ENCODE results near the gene RNF144A. TPM values are rescaled to one million over a fixed set of nuclear protein-coding genes. Genes with fewer than 3 reads are reported as not detected.

Gene RNF144A
- total RNA-seq, 1 experiment from 2014 or later, result 13.0 TPM

DNA sequence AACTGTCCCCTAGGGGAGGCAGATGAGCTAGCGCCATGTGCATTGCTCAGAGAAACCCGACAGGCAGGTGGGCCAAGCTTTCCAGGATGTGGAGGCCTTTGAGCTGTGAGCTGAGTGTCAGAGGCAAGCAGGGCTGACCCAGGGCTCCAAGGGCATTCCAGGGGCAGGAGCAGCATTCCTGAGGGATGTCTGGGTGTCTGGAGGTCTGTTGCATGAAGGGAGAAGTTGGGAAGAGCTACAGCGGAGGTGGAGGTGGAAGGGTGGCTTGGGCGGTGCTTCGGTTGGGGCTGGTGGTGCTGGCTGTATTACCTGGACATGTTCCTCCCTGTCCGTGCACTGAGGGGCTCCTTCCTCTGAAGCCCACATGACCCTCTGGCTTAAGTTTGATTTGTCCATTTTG, 102.8 kb downstream of the RNF144A start:
- H3K27ac ChIP-seq (ENCODE audit: low read depth, low read length), result no peak overlapping the region
- no peak for ATAC-seq
- ChIA-PET RAD21 (ENCODE audit: low non-redundant PET in 1 of 2, low total read pairs in 2 of 2, uncharacterized antibody in 2 of 2, unreplicated experiment in 2 of 2) (no interaction called here), CTCF (no interaction called here), POLR2A (no interaction called here)
- H3K4me3 ChIP-seq (replicated peaks in 1 of 2; ENCODE audit: low read depth in 1 of 2, low read length in 2 of 2), result no peak overlapping the region
- no peak overlapping the region for H3K4me2 ChIP-seq (ENCODE audit: low read length)
- H3K27me3 ChIP-seq (ENCODE audit: insufficient read depth, low read length), result no peaks in the 10 kb centered on the region
- peaks cover 2 to 4% of the 10 kb centered on the region in 2 experiments; a peak in 1 of 4 replicates for H3K36me3 ChIP-seq (ENCODE audit: control insufficient read depth in 1 of 2, insufficient read depth in 2 of 2, low read length in 2 of 2)
- H3K9me2 ChIP-seq (ENCODE audit: insufficient read depth), result no peaks in the 10 kb centered on the region
- H4K20me1 ChIP-seq (ENCODE audit: insufficient read depth), result no peaks in the 10 kb centered on the region
- no peak overlapping the region for H3K9ac ChIP-seq (ENCODE audit: low read length)
- intact Hi-C loops (cut with micrococcal nuclease), result no loop called here
- H2AFZ ChIP-seq (ENCODE audit: low read depth, low read length, poor library complexity, severe bottlenecking), result no peak overlapping the region
- TF ChIP-seq, protein P1, sequence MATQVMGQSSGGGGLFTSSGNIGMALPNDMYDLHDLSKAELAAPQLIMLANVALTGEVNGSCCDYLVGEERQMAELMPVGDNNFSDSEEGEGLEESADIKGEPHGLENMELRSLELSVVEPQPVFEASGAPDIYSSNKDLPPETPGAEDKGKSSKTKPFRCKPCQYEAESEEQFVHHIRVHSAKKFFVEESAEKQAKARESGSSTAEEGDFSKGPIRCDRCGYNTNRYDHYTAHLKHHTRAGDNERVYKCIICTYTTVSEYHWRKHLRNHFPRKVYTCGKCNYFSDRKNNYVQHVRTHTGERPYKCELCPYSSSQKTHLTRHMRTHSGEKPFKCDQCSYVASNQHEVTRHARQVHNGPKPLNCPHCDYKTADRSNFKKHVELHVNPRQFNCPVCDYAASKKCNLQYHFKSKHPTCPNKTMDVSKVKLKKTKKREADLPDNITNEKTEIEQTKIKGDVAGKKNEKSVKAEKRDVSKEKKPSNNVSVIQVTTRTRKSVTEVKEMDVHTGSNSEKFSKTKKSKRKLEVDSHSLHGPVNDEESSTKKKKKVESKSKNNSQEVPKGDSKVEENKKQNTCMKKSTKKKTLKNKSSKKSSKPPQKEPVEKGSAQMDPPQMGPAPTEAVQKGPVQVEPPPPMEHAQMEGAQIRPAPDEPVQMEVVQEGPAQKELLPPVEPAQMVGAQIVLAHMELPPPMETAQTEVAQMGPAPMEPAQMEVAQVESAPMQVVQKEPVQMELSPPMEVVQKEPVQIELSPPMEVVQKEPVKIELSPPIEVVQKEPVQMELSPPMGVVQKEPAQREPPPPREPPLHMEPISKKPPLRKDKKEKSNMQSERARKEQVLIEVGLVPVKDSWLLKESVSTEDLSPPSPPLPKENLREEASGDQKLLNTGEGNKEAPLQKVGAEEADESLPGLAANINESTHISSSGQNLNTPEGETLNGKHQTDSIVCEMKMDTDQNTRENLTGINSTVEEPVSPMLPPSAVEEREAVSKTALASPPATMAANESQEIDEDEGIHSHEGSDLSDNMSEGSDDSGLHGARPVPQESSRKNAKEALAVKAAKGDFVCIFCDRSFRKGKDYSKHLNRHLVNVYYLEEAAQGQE (IDR thresholded peaks at IDR 0.05; ENCODE audit: low read depth), result no peak
- TF ChIP-seq EZH2 (IDR thresholded peaks at IDR 0.05) (no peak), CEBPB (IDR thresholded peaks at IDR 0.05; ENCODE audit: low read depth) (no peak), SP1 (IDR thresholded peaks at IDR 0.05; ENCODE audit: low read depth) (no peak), POLR2AphosphoS5 (IDR thresholded peaks at IDR 0.05; ENCODE audit: low read depth, low read length) (no peak), FOSL1 (IDR thresholded peaks at IDR 0.05; ENCODE audit: low read depth) (no peak)
- TF ChIP-seq, protein P2, sequence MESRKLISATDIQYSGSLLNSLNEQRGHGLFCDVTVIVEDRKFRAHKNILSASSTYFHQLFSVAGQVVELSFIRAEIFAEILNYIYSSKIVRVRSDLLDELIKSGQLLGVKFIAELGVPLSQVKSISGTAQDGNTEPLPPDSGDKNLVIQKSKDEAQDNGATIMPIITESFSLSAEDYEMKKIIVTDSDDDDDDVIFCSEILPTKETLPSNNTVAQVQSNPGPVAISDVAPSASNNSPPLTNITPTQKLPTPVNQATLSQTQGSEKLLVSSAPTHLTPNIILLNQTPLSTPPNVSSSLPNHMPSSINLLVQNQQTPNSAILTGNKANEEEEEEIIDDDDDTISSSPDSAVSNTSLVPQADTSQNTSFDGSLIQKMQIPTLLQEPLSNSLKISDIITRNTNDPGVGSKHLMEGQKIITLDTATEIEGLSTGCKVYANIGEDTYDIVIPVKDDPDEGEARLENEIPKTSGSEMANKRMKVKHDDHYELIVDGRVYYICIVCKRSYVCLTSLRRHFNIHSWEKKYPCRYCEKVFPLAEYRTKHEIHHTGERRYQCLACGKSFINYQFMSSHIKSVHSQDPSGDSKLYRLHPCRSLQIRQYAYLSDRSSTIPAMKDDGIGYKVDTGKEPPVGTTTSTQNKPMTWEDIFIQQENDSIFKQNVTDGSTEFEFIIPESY (IDR thresholded peaks at IDR 0.05; ENCODE audit: extremely low read depth, insufficient replicate concordance, low read length), result no peak
- BruUV-seq (replicated peaks), result no TSS peak
- no peaks in the 10 kb centered on the region for H3K4me1 ChIP-seq (ENCODE audit: control insufficient read depth in 1 of 2, insufficient read depth in 2 of 2, low read length in 2 of 2)
- no peaks in the 10 kb centered on the region for H3K79me2 ChIP-seq (ENCODE audit: insufficient read depth, low read length)
- DNase-seq (ENCODE audit: low read depth, low spot score), result no peak
- H3K9me3 ChIP-seq (ENCODE audit: control insufficient read depth in 1 of 2, insufficient read depth in 1 of 2, low read depth in 1 of 2, low read length in 2 of 2), result no peaks in the 10 kb centered on the region

Measured in HCT116 (cell line).